ENCODE measurements around the gene EGLN1. TPM values are rescaled to one million over a fixed set of nuclear protein-coding genes. Genes with fewer than 3 reads are reported as not detected.
"Not testable (repeated sequence)": the region's sequence is repeated elsewhere in the genome, so short reads cannot be mapped to it uniquely, and the experiment has no call there.

The EGLN1 gene
- total RNA-seq, 2 experiments from 2014 or later, result 19.0 to 36.6 TPM

- no peaks in the 10 kb centered on the region for H4K20me1 ChIP-seq (ENCODE audit: insufficient read depth, low read length)
- CTCF ChIA-PET (ENCODE audit: unreplicated experiment), result no interaction called here
- H3K4me2 ChIP-seq (ENCODE audit: low read length), result no peak overlapping the region
- no peaks in the 10 kb centered on the region for H3K79me2 ChIP-seq (ENCODE audit: insufficient read depth, low read depth, low read length)
- no peaks in the 10 kb centered on the region for H3K4me1 ChIP-seq (ENCODE audit: insufficient read depth, low read length, poor library complexity, severe bottlenecking)
- no peak overlapping the region for H3K27ac ChIP-seq (ENCODE audit: low read depth, low read length, poor library complexity, severe bottlenecking)
- TF ChIP-seq CTCF (conservative IDR thresholded peaks at IDR 0.05; ENCODE audit: low read length) (no peak), EZH2phosphoT487 (IDR thresholded peaks at IDR 0.05; ENCODE audit: borderline replicate concordance, low read depth, low read length) (no peak)
- no peak overlapping the region for H2AFZ ChIP-seq (ENCODE audit: low read length)
- H3K36me3 ChIP-seq (ENCODE audit: insufficient read depth, low read length), result no peaks in the 10 kb centered on the region
- intact Hi-C loops (cut with micrococcal nuclease; ENCODE audit: unreplicated experiment), result no loop called here
- no peak overlapping the region for H3K4me3 ChIP-seq (ENCODE audit: low read depth, low read length, poor library complexity, severe bottlenecking)
- no peaks in the 10 kb centered on the region for H3K9me2 ChIP-seq (ENCODE audit: insufficient read depth, low read length)
- POLR2A ChIA-PET, result no interaction called here
- no peak for DNase-seq (ENCODE audit: low spot score)
- H3K9me3 ChIP-seq (ENCODE audit: low read length), result no peaks in the 10 kb centered on the region
- BruUV-seq (replicated peaks), result no TSS peak
Observed at GRCh38 chr1:231442735-231443134, 20.6 kb upstream of the EGLN1 start.

- Histone ChIP-seq H3K4me2 (ENCODE audit: low read length) (no peak overlapping the region), H4K20me1 (ENCODE audit: insufficient read depth, low read length) (no peaks in the 10 kb centered on the region), H3K9me3 (ENCODE audit: low read length) (no peaks in the 10 kb centered on the region), H3K27ac (ENCODE audit: low read depth, low read length, poor library complexity, severe bottlenecking) (no peak overlapping the region), H2AFZ (ENCODE audit: low read length) (no peak overlapping the region), H3K36me3 (ENCODE audit: insufficient read depth, low read length) (no peaks in the 10 kb centered on the region), H3K4me3 (ENCODE audit: low read depth, low read length, poor library complexity, severe bottlenecking) (no peak overlapping the region), H3K4me1 (ENCODE audit: insufficient read depth, low read length, poor library complexity, severe bottlenecking) (no peaks in the 10 kb centered on the region), H3K79me2 (ENCODE audit: insufficient read depth, low read depth, low read length) (no peaks in the 10 kb centered on the region), H3K9me2 (ENCODE audit: insufficient read depth, low read length) (no peaks in the 10 kb centered on the region)
- intact Hi-C loops (cut with micrococcal nuclease; ENCODE audit: unreplicated experiment), result no loop called here
- CTCF ChIA-PET (ENCODE audit: unreplicated experiment), result no interaction called here
- POLR2A ChIA-PET, result interaction anchor here (0.7 to 0.9 kb wide), 3 partner anchors 15 to 330 kb away, joined by 3 read pairs; no protein-coding TSS in a partner anchor
- no TSS peak for BruUV-seq (replicated peaks)
- TF ChIP-seq EZH2phosphoT487 (IDR thresholded peaks at IDR 0.05; ENCODE audit: borderline replicate concordance, low read depth, low read length) (no peak), CTCF (conservative IDR thresholded peaks at IDR 0.05; ENCODE audit: low read length) (no peak)
- DNase-seq (ENCODE audit: low spot score), result no peak
Observed at GRCh38 chr1:231432996-231433395, 10.9 kb upstream of the EGLN1 start.

- no TSS peak for BruUV-seq (replicated peaks)
- Histone ChIP-seq H3K4me2 (ENCODE audit: low read length) (no peak overlapping the region), H3K79me2 (ENCODE audit: insufficient read depth, low read depth, low read length) (no peaks in the 10 kb centered on the region), H4K20me1 (ENCODE audit: insufficient read depth, low read length) (no peaks in the 10 kb centered on the region), H2AFZ (ENCODE audit: low read length) (no peak overlapping the region), H3K4me1 (ENCODE audit: insufficient read depth, low read length, poor library complexity, severe bottlenecking) (no peaks in the 10 kb centered on the region), H3K27ac (ENCODE audit: low read depth, low read length, poor library complexity, severe bottlenecking) (no peak overlapping the region), H3K9me3 (ENCODE audit: low read length) (no peaks in the 10 kb centered on the region), H3K9me2 (ENCODE audit: insufficient read depth, low read length) (no peaks in the 10 kb centered on the region), H3K36me3 (ENCODE audit: insufficient read depth, low read length) (no peaks in the 10 kb centered on the region), H3K4me3 (ENCODE audit: low read depth, low read length, poor library complexity, severe bottlenecking) (no peak overlapping the region)
- intact Hi-C loops (cut with micrococcal nuclease; ENCODE audit: unreplicated experiment), result no loop called here
- POLR2A ChIA-PET, result no interaction called here
- CTCF ChIA-PET (ENCODE audit: unreplicated experiment), result no interaction called here
- no peak for DNase-seq (ENCODE audit: low spot score)
- TF ChIP-seq EZH2phosphoT487 (IDR thresholded peaks at IDR 0.05; ENCODE audit: borderline replicate concordance, low read depth, low read length) (no peak), CTCF (conservative IDR thresholded peaks at IDR 0.05; ENCODE audit: low read length) (no peak)
Observed at GRCh38 chr1:231431665-231432415, 9.8 kb upstream of the EGLN1 start.

- H3K36me3 ChIP-seq (ENCODE audit: insufficient read depth, low read length); H3K4me1 ChIP-seq (ENCODE audit: insufficient read depth, low read length, poor library complexity, severe bottlenecking); H3K9me3 ChIP-seq (ENCODE audit: low read length); POLR2A ChIA-PET; H3K9me2 ChIP-seq (ENCODE audit: insufficient read depth, low read length); H3K4me2 ChIP-seq (ENCODE audit: low read length); H3K79me2 ChIP-seq (ENCODE audit: insufficient read depth, low read depth, low read length); H4K20me1 ChIP-seq (ENCODE audit: insufficient read depth, low read length); intact Hi-C loops (cut with micrococcal nuclease; ENCODE audit: unreplicated experiment); H3K27ac ChIP-seq (ENCODE audit: low read depth, low read length, poor library complexity, severe bottlenecking); H2AFZ ChIP-seq (ENCODE audit: low read length); CTCF ChIA-PET (ENCODE audit: unreplicated experiment); BruUV-seq (replicated peaks); DNase-seq (ENCODE audit: low spot score); H3K4me3 ChIP-seq (ENCODE audit: low read depth, low read length, poor library complexity, severe bottlenecking): not testable (repeated sequence)
Observed at GRCh38 chr1:231430678-231431352, 8.7 kb upstream of the EGLN1 start.
